ENCODE measurements around the gene ZFP91. TPM values are rescaled to one million over a fixed set of nuclear protein-coding genes. Genes with fewer than 3 reads are reported as not detected.
A peak's percentile ranks its signal among the peaks of the same experiment; 100 is the strongest.

ZFP91 gene
- total RNA-seq, 1 donor from 2014 or later, result 48.0 TPM

- H3K4me1 Mint-ChIP-seq, result peaks cover 2% of the 10 kb centered on the region
- H3K27ac Mint-ChIP-seq (ENCODE audit: unreplicated experiment), result no peak overlapping the region
Measured at GRCh38 chr11:58591659-58592058, 12.8 kb downstream of the ZFP91 start.

GRCh38 chr11:58592760-58593472 lies 14.1 kb downstream of the ZFP91 start:
- H3K4me3 Mint-ChIP-seq, result no peak overlapping the region
- no peak for DNase-seq (ENCODE audit: low read depth, low spot score)
- TF ChIP-seq CTCF (conservative IDR thresholded peaks at IDR 0.05), result no peak
- H3K4me1 Mint-ChIP-seq, result peaks cover 4% of the 10 kb centered on the region
- H3K27ac Mint-ChIP-seq (ENCODE audit: unreplicated experiment), result peak overlapping the region; percentile 7
- peaks cover 2% of the 10 kb centered on the region for H3K36me3 Mint-ChIP-seq (ENCODE audit: low read depth)
- no peaks in the 10 kb centered on the region for H3K9me3 Mint-ChIP-seq
- H3K27me3 Mint-ChIP-seq (ENCODE audit: low read depth), result no peaks in the 10 kb centered on the region

More at GRCh38 chr11:58591659-58592058, 12.8 kb downstream of the ZFP91 start:
- no peaks in the 10 kb centered on the region for H3K9me3 Mint-ChIP-seq
- DNase-seq (ENCODE audit: low read depth, low spot score), result no peak
- no peak for TF ChIP-seq CTCF (conservative IDR thresholded peaks at IDR 0.05)
- H3K36me3 Mint-ChIP-seq (ENCODE audit: low read depth), result peaks cover 2% of the 10 kb centered on the region
- no peak overlapping the region for H3K4me3 Mint-ChIP-seq
- no peaks in the 10 kb centered on the region for H3K27me3 Mint-ChIP-seq (ENCODE audit: low read depth)

- Mint-ChIP-seq H3K9me3 (no peaks in the 10 kb centered on the region), H3K27ac (ENCODE audit: unreplicated experiment) (no peak overlapping the region), H3K27me3 (ENCODE audit: low read depth) (no peaks in the 10 kb centered on the region), H3K4me3 (no peak overlapping the region), H3K36me3 (ENCODE audit: low read depth) (peaks cover 2% of the 10 kb centered on the region), H3K4me1 (peaks cover 4% of the 10 kb centered on the region)
- DNase-seq (ENCODE audit: low read depth, low spot score), result no peak
- TF ChIP-seq CTCF (conservative IDR thresholded peaks at IDR 0.05), result no peak
Measured at GRCh38 chr11:58594826-58595225, 16.0 kb downstream of the ZFP91 start.

GRCh38 chr11:58596621-58597020 lies 17.8 kb downstream of the ZFP91 start:
- Mint-ChIP-seq H3K4me3 (no peak overlapping the region), H3K4me1 (peaks cover 12% of the 10 kb centered on the region), H3K27ac (ENCODE audit: unreplicated experiment) (no peak overlapping the region), H3K36me3 (ENCODE audit: low read depth) (peaks cover 3% of the 10 kb centered on the region), H3K27me3 (ENCODE audit: low read depth) (no peaks in the 10 kb centered on the region), H3K9me3 (no peaks in the 10 kb centered on the region)
- no peak for TF ChIP-seq CTCF (conservative IDR thresholded peaks at IDR 0.05)
- DNase-seq (ENCODE audit: low read depth, low spot score), result no peak

- Mint-ChIP-seq H3K27ac (ENCODE audit: unreplicated experiment) (no peak overlapping the region), H3K4me3 (no peak overlapping the region), H3K27me3 (ENCODE audit: low read depth) (no peaks in the 10 kb centered on the region), H3K36me3 (ENCODE audit: low read depth) (peaks cover 3% of the 10 kb centered on the region), H3K4me1 (peaks cover 12% of the 10 kb centered on the region), H3K9me3 (no peaks in the 10 kb centered on the region)
- no peak for TF ChIP-seq CTCF (conservative IDR thresholded peaks at IDR 0.05)
- no peak for DNase-seq (ENCODE audit: low read depth, low spot score)
Measured at GRCh38 chr11:58597486-58598144, 18.8 kb downstream of the ZFP91 start.
